A673 (cell line): ENCODE measurements around the gene SLC2A6. TPM values are rescaled to one million over a fixed set of nuclear protein-coding genes. Genes with fewer than 3 reads are reported as not detected.

ENCODE experiments used
- BruUV-seq: library from RNA; stranded (reverse); fragments of 400-500 nt; replicated peaks from 2 replicates; lab custom pipeline; 2021; lab: Mats Ljungman, UMichigan
- CTCF ChIA-PET: fragments of 300-600 bp; sonication (Branson Sonifier 250); formaldehyde crosslinking; loops from one replicate; lab custom pipeline; 2022; ENCODE audit warnings: antibody characterized with exemption; lab: Charles Lee
- POLR2A ChIA-PET: fragments of 300-600 bp; sonication (Branson Sonifier 250); formaldehyde crosslinking; loops from one replicate; lab custom pipeline; 2022; ENCODE audit warnings: antibody characterized with exemption; ENCODE audit not compliant: low non-redundant PET; lab: Charles Lee
- DNase-seq: peaks from one replicate; pipeline ENCODE4 v3.0.0-alpha.2; 2015; ENCODE audit warnings: low spot score
- H3K27ac ChIP-seq: fragments of 200-600 bp; sonication (generic); 2 replicates; pipeline ENCODE4 v1.5.1; 2016; ENCODE audit warnings: mixed run types, low read depth, mild to moderate bottlenecking, mixed read lengths, antibody characterized with exemption, low read length; ENCODE audit not compliant: poor library complexity, severe bottlenecking
- H3K27me3 ChIP-seq: fragments of 200-600 bp; sonication (generic); replicated peaks from 2 replicates; pipeline ENCODE4 v1.6.1; 2017; ENCODE audit warnings: mixed run types, low read depth, mild to moderate bottlenecking, mixed read lengths, antibody characterized with exemption, low read length; ENCODE audit not compliant: insufficient read depth, poor library complexity
- H3K36me3 ChIP-seq: fragments of 200-600 bp; sonication (generic); 2 replicates; pipeline ENCODE4 v1.6.1; 2016; ENCODE audit warnings: mixed run types, mild to moderate bottlenecking, mixed read lengths, antibody characterized with exemption, low read length; ENCODE audit not compliant: insufficient read depth, poor library complexity, severe bottlenecking
- H3K4me1 ChIP-seq: fragments of 200-600 bp; sonication (generic); 2 replicates; pipeline ENCODE4 v1.6.1; 2017; ENCODE audit warnings: mixed run types, mild to moderate bottlenecking, mixed read lengths, antibody characterized with exemption, low read length; ENCODE audit not compliant: insufficient read depth, poor library complexity, severe bottlenecking
- H3K4me3 ChIP-seq: fragments of 200-600 bp; sonication (generic); 2 replicates; pipeline ENCODE4 v1.5.1; 2016; ENCODE audit warnings: low read depth, mixed run types, mild to moderate bottlenecking, mixed read lengths, low read length; ENCODE audit not compliant: poor library complexity, severe bottlenecking
- H3K9me3 ChIP-seq: fragments of 200-600 bp; sonication (generic); 2 replicates; pipeline ENCODE4 v1.6.1; 2016; ENCODE audit warnings: mixed run types, low read depth, mild to moderate bottlenecking, mixed read lengths, antibody characterized with exemption, low read length; ENCODE audit not compliant: poor library complexity, severe bottlenecking
- EZH2 ChIP-seq: fragments of 200-600 bp; sonication (generic); IDR thresholded peaks from 2 replicates; pipeline ENCODE4 v1.6.1; 2017; ENCODE audit warnings: borderline replicate concordance, low read depth, mild to moderate bottlenecking, mixed read lengths, antibody characterized with exemption, low read length; ENCODE audit not compliant: poor library complexity, severe bottlenecking
- intact Hi-C: fragments of 100-400 bp; cut with micrococcal nuclease; formaldehyde crosslinking; loops from one replicate; pipeline ENCODE4 v1.10.0; 2022; ENCODE audit not compliant: unreplicated experiment
- total RNA-seq: library from RNA; stranded (reverse); gene quantifications from 2 replicates; pipeline ENCODE4 v1.2.3, GENCODE V29; 2021
- TF ChIP-seq, protein P1 (sequence below): fragments of 300-800, 200-600 bp; sonication (generic); conservative IDR thresholded peaks from 2 replicates; pipeline ENCODE4 v1.5.1; 2017; ENCODE audit warnings: low read depth, mild to moderate bottlenecking, antibody characterized with exemption, low read length, moderate library complexity, mixed read lengths

Gene SLC2A6
- total RNA-seq, 1 experiment from 2014 or later: 1.8 TPM

- TF ChIP-seq EZH2: no peak
- TF ChIP-seq, protein P1, sequence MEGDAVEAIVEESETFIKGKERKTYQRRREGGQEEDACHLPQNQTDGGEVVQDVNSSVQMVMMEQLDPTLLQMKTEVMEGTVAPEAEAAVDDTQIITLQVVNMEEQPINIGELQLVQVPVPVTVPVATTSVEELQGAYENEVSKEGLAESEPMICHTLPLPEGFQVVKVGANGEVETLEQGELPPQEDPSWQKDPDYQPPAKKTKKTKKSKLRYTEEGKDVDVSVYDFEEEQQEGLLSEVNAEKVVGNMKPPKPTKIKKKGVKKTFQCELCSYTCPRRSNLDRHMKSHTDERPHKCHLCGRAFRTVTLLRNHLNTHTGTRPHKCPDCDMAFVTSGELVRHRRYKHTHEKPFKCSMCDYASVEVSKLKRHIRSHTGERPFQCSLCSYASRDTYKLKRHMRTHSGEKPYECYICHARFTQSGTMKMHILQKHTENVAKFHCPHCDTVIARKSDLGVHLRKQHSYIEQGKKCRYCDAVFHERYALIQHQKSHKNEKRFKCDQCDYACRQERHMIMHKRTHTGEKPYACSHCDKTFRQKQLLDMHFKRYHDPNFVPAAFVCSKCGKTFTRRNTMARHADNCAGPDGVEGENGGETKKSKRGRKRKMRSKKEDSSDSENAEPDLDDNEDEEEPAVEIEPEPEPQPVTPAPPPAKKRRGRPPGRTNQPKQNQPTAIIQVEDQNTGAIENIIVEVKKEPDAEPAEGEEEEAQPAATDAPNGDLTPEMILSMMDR: no peak
- DNase-seq: no peak
- POLR2A ChIA-PET: no interaction called here
- Histone ChIP-seq H3K4me1 (no peaks in the 10 kb centered on the region), H3K36me3 (no peaks in the 10 kb centered on the region), H3K27ac (no peak overlapping the region), H3K4me3 (no peak overlapping the region), H3K27me3 (no peaks in the 10 kb centered on the region), H3K9me3 (no peaks in the 10 kb centered on the region)
- CTCF ChIA-PET: no interaction called here
- no TSS peak for BruUV-seq
- intact Hi-C loops: no loop called here
These were observed 35.7 kb downstream of the SLC2A6 start for GRCh38 chr9:133443248-133443647.

- ChIA-PET POLR2A (no interaction called here), CTCF (no interaction called here)
- no peak for TF ChIP-seq EZH2
- no peaks in the 10 kb centered on the region for H3K4me1 ChIP-seq
- intact Hi-C loops: no loop called here
- H3K4me3 ChIP-seq: no peak overlapping the region
- H3K27ac ChIP-seq: no peak overlapping the region
- no TSS peak for BruUV-seq
- no peaks in the 10 kb centered on the region for H3K36me3 ChIP-seq
- DNase-seq: no peak
- no peaks in the 10 kb centered on the region for H3K9me3 ChIP-seq
- H3K27me3 ChIP-seq: no peaks in the 10 kb centered on the region
These were observed 37.3 kb downstream of the SLC2A6 start for GRCh38 chr9:133441571-133441970.

DNA sequence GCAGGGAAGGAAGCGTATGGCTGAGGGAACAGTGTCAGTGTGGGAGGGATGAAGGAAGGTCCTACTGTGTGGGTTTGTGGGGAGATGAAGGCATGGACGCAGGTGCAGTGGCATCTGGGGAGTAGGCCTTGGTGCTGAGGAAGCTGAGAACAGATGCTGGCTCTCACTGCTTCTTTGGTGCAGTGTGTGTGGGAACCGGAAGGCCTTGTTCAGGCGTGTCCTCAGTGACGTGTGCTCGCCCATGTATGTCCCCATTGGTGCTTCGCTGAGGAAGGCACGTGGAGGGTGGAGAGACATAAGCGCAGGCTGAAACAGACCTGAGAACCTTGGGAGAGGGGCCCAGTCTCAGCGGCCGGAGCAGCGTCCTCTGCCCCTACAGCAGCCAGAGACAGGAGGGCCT is 38.0 kb downstream of the SLC2A6 start:
- ChIA-PET POLR2A (no interaction called here), CTCF (no interaction called here)
- intact Hi-C loops: no loop called here
- Histone ChIP-seq H3K27ac (no peak overlapping the region), H3K4me1 (no peaks in the 10 kb centered on the region), H3K36me3 (no peaks in the 10 kb centered on the region), H3K9me3 (no peaks in the 10 kb centered on the region), H3K27me3 (no peaks in the 10 kb centered on the region), H3K4me3 (no peak overlapping the region)
- no peak for DNase-seq
- no peak for TF ChIP-seq EZH2
- TF ChIP-seq, protein P1: no peak
- no TSS peak for BruUV-seq

DNA sequence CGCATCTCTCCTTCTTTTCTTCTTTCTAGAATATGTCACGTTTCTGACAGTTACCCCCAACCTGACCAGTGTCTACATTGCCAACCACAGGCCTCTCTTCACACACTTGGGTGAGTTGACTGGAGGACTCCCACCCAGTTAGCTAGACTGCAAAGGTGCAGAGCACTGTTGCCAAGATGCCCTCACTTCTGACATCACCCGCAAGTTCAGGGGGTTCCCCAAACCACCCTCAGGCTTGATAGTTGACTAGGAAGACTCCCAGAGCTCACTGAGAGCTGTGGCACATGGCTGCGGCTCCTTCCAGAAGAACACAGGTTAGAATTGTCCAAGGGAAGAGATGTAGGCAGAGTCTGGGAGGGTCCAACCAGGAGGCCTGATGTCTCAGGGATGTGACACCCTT is 39.6 kb downstream of the SLC2A6 start:
- no peak overlapping the region for H3K27ac ChIP-seq
- POLR2A ChIA-PET: no interaction called here
- TF ChIP-seq, protein P1: no peak
- TF ChIP-seq EZH2: no peak
- DNase-seq: no peak
- no peak overlapping the region for H3K4me3 ChIP-seq
- no peaks in the 10 kb centered on the region for H3K9me3 ChIP-seq
- CTCF ChIA-PET: no interaction called here
- intact Hi-C loops: no loop called here
- no peaks in the 10 kb centered on the region for H3K36me3 ChIP-seq
- BruUV-seq: no TSS peak
- H3K27me3 ChIP-seq: no peaks in the 10 kb centered on the region
- H3K4me1 ChIP-seq: no peaks in the 10 kb centered on the region
